Karpas-422 (cell line): ENCODE measurements around the gene SLC1A2. TPM values are rescaled to one million over a fixed set of nuclear protein-coding genes. Genes with fewer than 3 reads are reported as not detected.

Experiments used
- DNase-seq: peaks from one replicate; pipeline ENCODE4 v3.0.0-alpha.2; 2015
- H2AFZ ChIP-seq: fragments of 200-600 bp; sonication (generic); 2 replicates; pipeline ENCODE4 v1.6.1; 2014; ENCODE audit warnings: antibody characterized with exemption, low read length, mixed read lengths
- H3K27ac ChIP-seq: fragments of 200-600 bp; sonication (generic); 2 replicates; pipeline ENCODE4 v1.5.1; 2014; ENCODE audit warnings: mild to moderate bottlenecking, low read length, moderate library complexity
- H3K27me3 ChIP-seq: fragments of 200-600 bp; sonication (generic); 2 replicates; pipeline ENCODE4 v1.6.1; 2014; ENCODE audit warnings: low read length, mixed read lengths
- H3K36me3 ChIP-seq: fragments of 200-600 bp; sonication (generic); 2 replicates; pipeline ENCODE4 v1.6.1; 2014; ENCODE audit warnings: low read length, mixed read lengths; ENCODE audit not compliant: insufficient read depth
- H3K4me1 ChIP-seq: fragments of 200-600 bp; sonication (generic); 2 replicates; pipeline ENCODE4 v1.6.1; 2014; ENCODE audit warnings: mild to moderate bottlenecking, low read length, mixed read lengths
- H3K4me2 ChIP-seq: fragments of 200-600 bp; sonication (generic); 2 replicates; pipeline ENCODE4 v1.6.1; 2014; ENCODE audit warnings: low read length, low read depth, mild to moderate bottlenecking; ENCODE audit not compliant: poor library complexity, severe bottlenecking
- H3K4me3 ChIP-seq: fragments of 200-600 bp; sonication (generic); 2 replicates; pipeline ENCODE4 v1.5.1; 2014; ENCODE audit warnings: mild to moderate bottlenecking, antibody characterized with exemption, low read length, mixed read lengths
- H3K79me2 ChIP-seq: fragments of 200-600 bp; sonication (generic); 2 replicates; pipeline ENCODE4 v1.6.1; 2014; ENCODE audit warnings: mild to moderate bottlenecking, low read length, mixed read lengths
- H3K9ac ChIP-seq: fragments of 200-600 bp; sonication (generic); 2 replicates; pipeline ENCODE4 v1.6.0; 2014; ENCODE audit warnings: low read length
- H3K9me2 ChIP-seq: fragments of 200-600 bp; sonication (generic), shearing (Covaris generic); replicated peaks from 2 replicates; pipeline ENCODE4 v1.6.0; 2014; ENCODE audit warnings: mild to moderate bottlenecking, low read length, moderate library complexity; ENCODE audit not compliant: insufficient read depth
- H3K9me3 ChIP-seq: fragments of 300-700, 200-600 bp; sonication (generic); 2 replicates; pipeline ENCODE4 v1.6.1; 2014; ENCODE audit warnings: low read length, mixed read lengths
- H4K20me1 ChIP-seq: fragments of 200-600 bp; sonication (generic); 2 replicates; pipeline ENCODE4 v1.6.1; 2014; ENCODE audit warnings: mild to moderate bottlenecking, antibody characterized with exemption, low read length, low read depth; ENCODE audit not compliant: insufficient read depth
- total RNA-seq: library from RNA; depleted of rRNA; stranded (reverse); fragments of >200 nt; shearing (Covaris generic); gene quantifications from 2 replicates; pipeline ENCODE4 v1.2.3, GENCODE V29; 2014; ENCODE audit warnings: low replicate concordance

Gene SLC1A2
- total RNA-seq, 1 experiment from 2014 or later = not detected

- H3K36me3 ChIP-seq = no peaks in the 10 kb centered on the region
- H3K4me3 ChIP-seq = no peak overlapping the region
- no peak overlapping the region for H3K4me2 ChIP-seq
- H4K20me1 ChIP-seq = no peaks in the 10 kb centered on the region
- no peak overlapping the region for H3K9ac ChIP-seq
- H3K79me2 ChIP-seq = no peaks in the 10 kb centered on the region
- no peak overlapping the region for H2AFZ ChIP-seq
- H3K9me2 ChIP-seq = no peaks in the 10 kb centered on the region
- no peaks in the 10 kb centered on the region for H3K9me3 ChIP-seq
- no peak for DNase-seq
- H3K27me3 ChIP-seq = no peaks in the 10 kb centered on the region
- H3K4me1 ChIP-seq = peaks cover 11% of the 10 kb centered on the region
- no peak overlapping the region for H3K27ac ChIP-seq
Observed at GRCh38 chr11:35286126-35286525, 133.2 kb downstream of the SLC1A2 start.

GRCh38 chr11:35285471-35285870, 133.9 kb downstream of the SLC1A2 start:
- Histone ChIP-seq H3K27ac (no peak overlapping the region), H3K4me2 (no peak overlapping the region), H3K27me3 (no peaks in the 10 kb centered on the region), H4K20me1 (no peaks in the 10 kb centered on the region), H3K4me3 (no peak overlapping the region), H3K36me3 (no peaks in the 10 kb centered on the region), H2AFZ (no peak overlapping the region), H3K9me3 (no peaks in the 10 kb centered on the region), H3K4me1 (peaks cover 17% of the 10 kb centered on the region), H3K9me2 (no peaks in the 10 kb centered on the region), H3K79me2 (no peaks in the 10 kb centered on the region), H3K9ac (no peak overlapping the region)
- no peak for DNase-seq

DNA sequence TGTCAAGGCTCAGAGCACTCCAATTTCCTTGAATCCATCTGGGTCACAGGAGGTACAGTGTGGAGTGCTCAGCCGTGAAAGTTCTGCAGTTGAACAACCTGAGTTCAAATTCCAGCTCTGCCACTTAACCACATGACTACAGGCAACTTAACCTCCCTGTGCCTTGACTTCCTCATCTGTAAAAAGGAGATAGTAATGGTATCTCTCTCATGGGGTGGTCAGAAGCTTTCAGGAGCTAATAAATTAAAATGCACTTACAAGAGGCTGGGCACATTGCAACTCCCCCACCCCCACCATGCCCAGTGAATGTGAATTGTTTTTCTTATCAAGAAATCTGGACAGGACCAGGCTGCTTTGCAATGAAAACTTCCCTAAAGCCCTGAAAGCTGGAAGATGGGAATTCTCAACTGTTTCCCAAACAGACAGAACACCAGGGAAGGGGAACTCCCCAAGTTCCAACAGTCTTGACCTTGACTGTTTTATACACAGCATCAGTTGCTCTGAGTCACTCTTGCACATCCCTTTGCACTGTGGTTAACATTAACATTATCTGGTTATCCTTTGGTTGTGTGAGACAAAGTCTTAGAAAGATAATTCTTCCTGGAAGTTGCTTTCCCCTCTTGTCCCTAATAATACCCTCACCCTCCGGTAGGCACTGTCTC, 137.0 kb downstream of the SLC1A2 start:
- DNase-seq = no peak
- H3K4me3 ChIP-seq = no peak overlapping the region
- no peaks in the 10 kb centered on the region for H3K27me3 ChIP-seq
- H3K4me1 ChIP-seq = peaks cover 10% of the 10 kb centered on the region
- H2AFZ ChIP-seq = no peak overlapping the region
- H3K27ac ChIP-seq = no peak overlapping the region
- no peak overlapping the region for H3K9ac ChIP-seq
- H3K79me2 ChIP-seq = no peaks in the 10 kb centered on the region
- H3K9me3 ChIP-seq = no peaks in the 10 kb centered on the region
- H3K9me2 ChIP-seq = no peaks in the 10 kb centered on the region
- no peak overlapping the region for H3K4me2 ChIP-seq
- H3K36me3 ChIP-seq = no peaks in the 10 kb centered on the region
- no peaks in the 10 kb centered on the region for H4K20me1 ChIP-seq

DNA sequence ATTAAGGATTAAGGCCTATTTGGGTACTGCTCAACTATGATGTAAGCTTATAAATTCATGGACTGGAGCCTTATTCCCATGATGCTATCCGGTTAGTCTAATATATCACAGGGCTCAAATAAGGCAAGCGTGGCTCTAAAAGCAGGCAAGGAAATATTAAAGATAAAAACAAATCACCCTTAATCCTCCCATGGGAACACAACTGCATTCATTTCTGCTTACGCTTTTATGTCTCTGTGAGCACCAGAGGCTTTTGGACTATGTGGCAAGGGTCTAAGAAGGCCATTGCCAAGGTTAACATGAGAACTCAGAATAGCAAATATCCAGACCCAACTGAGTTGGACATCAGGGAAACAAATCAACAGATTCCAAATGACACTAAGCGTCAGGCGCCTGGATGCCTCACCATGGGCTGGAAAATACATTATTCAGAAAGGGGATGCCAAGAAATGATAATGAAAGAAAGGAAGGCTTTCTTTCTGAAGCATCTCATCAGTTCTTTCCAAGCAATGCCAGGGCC, 138.1 kb downstream of the SLC1A2 start:
- Histone ChIP-seq H3K9me2 (no peaks in the 10 kb centered on the region), H3K4me2 (no peak overlapping the region), H3K79me2 (no peaks in the 10 kb centered on the region), H3K27me3 (no peaks in the 10 kb centered on the region), H4K20me1 (no peaks in the 10 kb centered on the region), H3K9me3 (no peaks in the 10 kb centered on the region), H2AFZ (no peak overlapping the region), H3K27ac (no peak overlapping the region), H3K36me3 (no peaks in the 10 kb centered on the region), H3K4me3 (no peak overlapping the region), H3K9ac (no peak overlapping the region), H3K4me1 (peaks cover 10% of the 10 kb centered on the region)
- DNase-seq = peak; percentile 52

GRCh38 chr11:35280727-35281126, 138.6 kb downstream of the SLC1A2 start:
- no peak overlapping the region for H3K4me2 ChIP-seq
- H2AFZ ChIP-seq = no peak overlapping the region
- H3K79me2 ChIP-seq = no peaks in the 10 kb centered on the region
- no peaks in the 10 kb centered on the region for H3K27me3 ChIP-seq
- no peak overlapping the region for H3K9ac ChIP-seq
- H3K4me3 ChIP-seq = no peak overlapping the region
- no peaks in the 10 kb centered on the region for H3K9me3 ChIP-seq
- H4K20me1 ChIP-seq = no peaks in the 10 kb centered on the region
- no peaks in the 10 kb centered on the region for H3K36me3 ChIP-seq
- no peak overlapping the region for H3K27ac ChIP-seq
- H3K4me1 ChIP-seq = peaks cover 10% of the 10 kb centered on the region
- no peaks in the 10 kb centered on the region for H3K9me2 ChIP-seq
- no peak for DNase-seq

DNA sequence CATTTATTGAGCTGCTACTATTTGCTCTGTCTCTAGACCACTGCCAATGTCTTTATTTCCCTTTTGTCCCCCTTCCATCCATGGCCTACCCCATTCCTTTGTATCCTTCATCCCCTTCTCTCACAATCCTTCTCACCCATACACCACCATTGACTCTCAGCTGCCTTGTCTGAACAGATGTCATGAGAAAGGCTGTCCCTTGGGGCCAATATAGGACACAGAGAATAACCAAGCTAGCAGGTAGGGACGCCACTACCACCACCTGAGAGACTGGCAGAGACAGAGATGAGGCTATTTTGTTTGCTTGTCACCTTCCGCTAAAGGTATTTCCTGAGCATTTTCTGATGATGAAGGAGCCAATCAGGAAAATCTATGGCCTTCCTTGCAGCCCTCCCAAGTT, 141.5 kb downstream of the SLC1A2 start:
- Histone ChIP-seq H3K9me2 (no peaks in the 10 kb centered on the region), H3K79me2 (no peaks in the 10 kb centered on the region), H3K9ac (no peak overlapping the region), H3K9me3 (no peaks in the 10 kb centered on the region), H3K4me2 (no peak overlapping the region), H4K20me1 (no peaks in the 10 kb centered on the region), H3K27ac (no peak overlapping the region), H3K4me1 (peaks cover 10% of the 10 kb centered on the region), H3K36me3 (no peaks in the 10 kb centered on the region), H3K4me3 (no peak overlapping the region), H3K27me3 (no peaks in the 10 kb centered on the region), H2AFZ (no peak overlapping the region)
- DNase-seq = no peak

GRCh38 chr11:35276396-35277145, 142.8 kb downstream of the SLC1A2 start:
- no peak overlapping the region for H3K4me2 ChIP-seq
- no peaks in the 10 kb centered on the region for H3K36me3 ChIP-seq
- H3K4me3 ChIP-seq = no peak overlapping the region
- H3K27me3 ChIP-seq = no peaks in the 10 kb centered on the region
- H2AFZ ChIP-seq = no peak overlapping the region
- H3K79me2 ChIP-seq = no peaks in the 10 kb centered on the region
- no peaks in the 10 kb centered on the region for H3K9me3 ChIP-seq
- no peaks in the 10 kb centered on the region for H4K20me1 ChIP-seq
- no peak overlapping the region for H3K9ac ChIP-seq
- peaks cover 10% of the 10 kb centered on the region for H3K4me1 ChIP-seq
- no peaks in the 10 kb centered on the region for H3K9me2 ChIP-seq
- no peak overlapping the region for H3K27ac ChIP-seq
- DNase-seq = no peak

DNA sequence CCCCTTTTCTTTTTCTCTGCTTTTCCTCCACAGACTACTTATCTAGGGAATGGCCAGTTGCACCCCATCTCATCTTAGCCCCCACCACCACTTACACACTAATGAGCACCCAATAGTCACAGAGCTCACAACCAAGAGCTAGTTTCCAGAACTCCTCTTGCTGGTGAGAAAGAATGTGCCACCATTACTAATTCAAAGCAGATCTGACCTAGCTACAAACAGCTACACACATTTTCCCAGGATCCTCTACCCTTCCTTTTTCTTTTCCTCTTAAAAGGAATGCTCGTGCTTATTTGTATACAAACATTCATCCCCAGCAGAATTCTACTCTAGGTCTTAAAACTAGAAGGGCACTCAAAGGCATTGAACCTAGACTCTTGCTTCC, 143.6 kb downstream of the SLC1A2 start:
- no peaks in the 10 kb centered on the region for H3K9me3 ChIP-seq
- no peak for DNase-seq
- no peaks in the 10 kb centered on the region for H3K36me3 ChIP-seq
- no peak overlapping the region for H3K4me3 ChIP-seq
- no peak overlapping the region for H3K4me2 ChIP-seq
- no peaks in the 10 kb centered on the region for H3K79me2 ChIP-seq
- H3K9me2 ChIP-seq = no peaks in the 10 kb centered on the region
- peaks cover 3% of the 10 kb centered on the region for H3K4me1 ChIP-seq
- no peaks in the 10 kb centered on the region for H3K27me3 ChIP-seq
- no peak overlapping the region for H3K27ac ChIP-seq
- H2AFZ ChIP-seq = no peak overlapping the region
- H4K20me1 ChIP-seq = no peaks in the 10 kb centered on the region
- no peak overlapping the region for H3K9ac ChIP-seq
